Glutamatergic neuron (in vitro differentiated cells): ENCODE measurements around the gene VPS37B. TPM values are rescaled to one million over a fixed set of nuclear protein-coding genes. Genes with fewer than 3 reads are reported as not detected.

ENCODE experiments used
- DNase-seq: peaks from one replicate; pipeline ENCODE4 v3.0.0; 2022
- H3K27ac Mint-ChIP-seq: one replicate; pipeline ENCODE4 v1.8.0; 2020; ENCODE audit warnings: mild to moderate bottlenecking, mixed read lengths, inconsistent platforms; ENCODE audit not compliant: unreplicated experiment
- H3K27me3 Mint-ChIP-seq: one replicate; pipeline ENCODE4 v1.8.0; 2020; ENCODE audit warnings: mild to moderate bottlenecking, moderate library complexity, mixed read lengths, inconsistent platforms; ENCODE audit not compliant: unreplicated experiment
- H3K36me3 Mint-ChIP-seq: one replicate; pipeline ENCODE4 v1.8.0; 2020; ENCODE audit warnings: mild to moderate bottlenecking, mixed read lengths, inconsistent platforms; ENCODE audit not compliant: unreplicated experiment
- H3K4me1 Mint-ChIP-seq: one replicate; pipeline ENCODE4 v1.8.0; 2020; ENCODE audit warnings: mild to moderate bottlenecking, low read depth, mixed read lengths, inconsistent platforms; ENCODE audit not compliant: unreplicated experiment
- H3K4me3 Mint-ChIP-seq: one replicate; pipeline ENCODE4 v1.8.0; 2020; ENCODE audit warnings: mild to moderate bottlenecking, mixed read lengths, inconsistent platforms; ENCODE audit not compliant: unreplicated experiment
- H3K9me3 Mint-ChIP-seq: one replicate; pipeline ENCODE4 v1.8.0; 2020; ENCODE audit warnings: mild to moderate bottlenecking, moderate library complexity, mixed read lengths, inconsistent platforms; ENCODE audit not compliant: unreplicated experiment
- total RNA-seq: library from RNA; stranded (reverse); fragmentation: NEBNext Ultra II Directional; extraction: Animal tissue kit (Norgen Biotek cat#: 25700); gene quantifications from one replicate; pipeline ENCODE4 v1.2.1, GENCODE V29; 2021; ENCODE audit not compliant: unreplicated experiment
- TF ChIP-seq, protein P1 (sequence below): fragments of 200-600 bp; sonication (generic); IDR thresholded peaks from one replicate; pipeline ENCODE4 v1.5.0; 2021; ENCODE audit not compliant: partially characterized antibody, unreplicated experiment

The VPS37B gene
- total RNA-seq, 1 donor from 2014 or later = 19.7 TPM

DNA sequence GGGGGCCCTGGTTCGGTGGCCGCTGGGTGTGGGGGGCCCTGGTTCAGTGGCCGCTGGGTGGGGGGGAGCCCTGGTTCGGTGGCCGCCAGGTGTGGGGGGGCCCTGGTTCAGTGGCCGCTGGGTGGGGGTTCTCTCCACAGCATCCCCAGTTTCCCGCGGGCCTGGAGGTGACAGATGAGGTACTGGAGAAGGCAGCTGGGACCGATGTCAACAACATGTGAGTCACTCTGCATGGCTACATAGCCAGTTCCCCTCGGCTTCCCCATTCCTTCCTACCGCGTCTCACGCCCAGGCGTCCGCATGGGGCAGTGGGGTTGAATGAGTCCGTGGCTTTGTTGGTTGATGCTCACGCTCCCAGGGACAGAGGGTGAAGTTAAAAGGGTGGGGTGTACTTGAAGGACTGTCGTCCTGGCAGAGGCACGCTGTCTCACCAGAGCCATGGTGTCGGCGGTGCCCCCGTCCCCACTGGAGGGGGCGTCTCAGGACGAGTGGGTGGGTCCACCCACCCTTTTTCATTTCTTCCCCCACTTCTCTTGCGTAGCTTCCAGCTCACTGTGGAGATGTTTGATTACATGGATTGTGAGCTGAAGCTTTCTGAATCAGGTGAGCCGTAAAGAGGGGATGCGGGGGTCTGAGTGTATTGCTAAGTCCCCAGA lies 45.1 kb downstream of the VPS37B start:
- no peak overlapping the region for H3K4me3 Mint-ChIP-seq
- peak; percentile 26 for DNase-seq
- TF ChIP-seq, protein P1, sequence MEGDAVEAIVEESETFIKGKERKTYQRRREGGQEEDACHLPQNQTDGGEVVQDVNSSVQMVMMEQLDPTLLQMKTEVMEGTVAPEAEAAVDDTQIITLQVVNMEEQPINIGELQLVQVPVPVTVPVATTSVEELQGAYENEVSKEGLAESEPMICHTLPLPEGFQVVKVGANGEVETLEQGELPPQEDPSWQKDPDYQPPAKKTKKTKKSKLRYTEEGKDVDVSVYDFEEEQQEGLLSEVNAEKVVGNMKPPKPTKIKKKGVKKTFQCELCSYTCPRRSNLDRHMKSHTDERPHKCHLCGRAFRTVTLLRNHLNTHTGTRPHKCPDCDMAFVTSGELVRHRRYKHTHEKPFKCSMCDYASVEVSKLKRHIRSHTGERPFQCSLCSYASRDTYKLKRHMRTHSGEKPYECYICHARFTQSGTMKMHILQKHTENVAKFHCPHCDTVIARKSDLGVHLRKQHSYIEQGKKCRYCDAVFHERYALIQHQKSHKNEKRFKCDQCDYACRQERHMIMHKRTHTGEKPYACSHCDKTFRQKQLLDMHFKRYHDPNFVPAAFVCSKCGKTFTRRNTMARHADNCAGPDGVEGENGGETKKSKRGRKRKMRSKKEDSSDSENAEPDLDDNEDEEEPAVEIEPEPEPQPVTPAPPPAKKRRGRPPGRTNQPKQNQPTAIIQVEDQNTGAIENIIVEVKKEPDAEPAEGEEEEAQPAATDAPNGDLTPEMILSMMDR = no peak
- H3K36me3 Mint-ChIP-seq = no peaks in the 10 kb centered on the region
- H3K27ac Mint-ChIP-seq = no peak overlapping the region
- H3K9me3 Mint-ChIP-seq = peaks cover 3% of the 10 kb centered on the region
- peaks cover 2% of the 10 kb centered on the region for H3K27me3 Mint-ChIP-seq
- peaks cover 2% of the 10 kb centered on the region for H3K4me1 Mint-ChIP-seq

DNA sequence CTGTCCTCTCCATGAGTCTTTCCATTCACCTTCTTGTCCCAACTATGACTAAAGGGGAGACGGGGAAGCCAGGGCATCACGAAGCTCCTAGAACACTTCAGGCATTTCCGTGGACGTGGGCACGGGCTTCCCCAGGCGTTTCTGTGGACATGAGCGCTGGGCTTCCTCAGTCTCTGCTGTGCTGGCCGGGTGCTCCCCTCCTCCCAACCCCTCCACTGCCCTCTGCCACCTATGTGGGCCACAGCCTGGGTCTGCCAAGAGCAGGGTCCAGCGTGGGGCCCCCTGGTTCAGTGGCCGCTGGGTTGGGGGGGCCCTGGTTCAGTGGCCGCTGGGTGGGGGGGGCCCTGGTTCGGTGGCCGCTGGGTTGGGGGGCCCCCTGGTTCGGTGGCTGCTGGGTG lies 45.9 kb downstream of the VPS37B start:
- DNase-seq = peak; percentile 19
- H3K36me3 Mint-ChIP-seq = no peaks in the 10 kb centered on the region
- H3K27ac Mint-ChIP-seq = no peak overlapping the region
- TF ChIP-seq, protein P1 = no peak
- H3K9me3 Mint-ChIP-seq = peaks cover 3% of the 10 kb centered on the region
- peaks cover 2% of the 10 kb centered on the region for H3K4me1 Mint-ChIP-seq
- peaks cover 2% of the 10 kb centered on the region for H3K27me3 Mint-ChIP-seq
- no peak overlapping the region for H3K4me3 Mint-ChIP-seq

DNA sequence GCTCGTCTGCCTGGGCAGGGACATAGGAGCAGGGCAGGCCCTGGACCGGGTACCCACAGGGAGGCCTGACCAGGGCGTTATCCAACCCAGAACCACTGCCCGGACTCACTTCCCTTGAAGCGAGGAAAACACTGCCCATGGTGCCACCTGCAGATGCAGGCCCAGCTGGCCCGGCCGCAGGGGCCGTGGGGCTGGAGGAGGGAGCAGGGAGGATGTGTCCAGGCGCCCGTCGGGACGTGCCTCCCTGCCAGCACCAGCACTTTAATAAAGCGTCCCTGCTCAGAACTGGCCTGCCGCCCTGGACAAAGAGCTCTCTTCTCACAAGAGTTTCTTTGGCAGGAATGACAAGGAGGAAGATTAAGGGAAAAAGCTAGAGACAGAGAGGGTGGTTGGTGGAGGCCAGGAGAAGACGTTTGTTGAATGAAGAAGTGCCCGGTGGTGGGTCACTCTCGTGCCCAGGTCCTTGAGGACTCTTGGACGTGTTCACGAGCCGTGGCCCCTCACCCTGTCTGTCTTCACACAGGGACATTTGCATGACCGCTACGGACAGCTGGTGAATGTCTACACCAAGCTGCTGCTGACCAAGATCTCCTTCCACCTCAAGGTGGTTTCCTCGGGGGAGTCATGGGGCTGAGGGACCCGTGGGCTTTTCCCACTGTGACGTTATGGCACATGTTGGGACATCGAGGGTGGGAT lies 46.4 kb downstream of the VPS37B start:
- TF ChIP-seq, protein P1 = no peak
- H3K4me3 Mint-ChIP-seq = no peak overlapping the region
- peak; percentile 5 for DNase-seq
- H3K27me3 Mint-ChIP-seq = peaks cover 2% of the 10 kb centered on the region
- peaks cover 3% of the 10 kb centered on the region for H3K9me3 Mint-ChIP-seq
- no peaks in the 10 kb centered on the region for H3K36me3 Mint-ChIP-seq
- H3K4me1 Mint-ChIP-seq = peaks cover 2% of the 10 kb centered on the region
- no peak overlapping the region for H3K27ac Mint-ChIP-seq

DNA sequence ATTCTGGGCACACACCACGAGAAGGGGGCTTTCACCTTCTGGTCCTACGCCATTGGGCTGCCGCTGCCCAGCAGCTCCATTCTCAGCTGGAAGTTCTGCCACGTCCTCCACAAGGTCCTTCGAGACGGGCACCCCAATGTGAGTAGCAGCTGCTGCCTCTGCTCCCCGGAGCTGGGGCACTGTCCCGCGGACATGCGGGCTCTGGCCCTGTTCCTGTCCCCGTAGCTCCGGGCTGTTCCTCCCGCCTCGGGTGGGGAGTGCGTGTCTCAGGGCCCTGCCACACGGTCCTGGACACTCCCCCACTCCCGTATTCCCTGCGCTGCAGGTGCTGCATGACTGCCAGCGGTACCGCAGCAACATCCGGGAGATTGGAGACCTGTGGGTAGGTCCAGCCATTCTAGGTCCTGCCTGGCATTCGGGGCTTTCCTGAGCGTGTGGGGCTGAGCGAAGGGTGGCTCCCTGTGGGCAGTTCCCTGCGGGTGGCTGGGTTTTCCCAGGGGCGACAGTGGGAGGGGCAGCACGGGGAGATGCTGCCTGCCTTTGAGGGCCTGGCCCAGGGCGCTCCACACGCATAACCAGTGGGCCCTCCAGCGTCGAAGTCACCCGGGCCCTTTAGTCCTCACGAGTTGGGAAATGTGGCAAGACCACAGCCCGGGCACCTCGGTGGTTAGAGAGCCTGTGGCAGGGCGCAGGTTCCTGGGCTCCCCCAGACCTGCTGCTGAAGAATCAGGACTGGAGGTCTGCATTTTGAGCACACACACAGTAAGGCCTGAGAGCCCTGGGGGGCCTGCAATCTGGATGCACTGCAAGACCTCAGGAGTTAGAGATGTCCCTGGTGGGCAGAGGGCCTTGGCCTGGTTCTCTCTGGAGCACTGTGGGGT lies 47.2 kb downstream of the VPS37B start:
- Mint-ChIP-seq H3K27me3 (peaks cover 5% of the 10 kb centered on the region), H3K9me3 (peaks cover 3% of the 10 kb centered on the region), H3K4me3 (no peak overlapping the region), H3K27ac (no peak overlapping the region), H3K4me1 (peaks cover 2% of the 10 kb centered on the region), H3K36me3 (no peaks in the 10 kb centered on the region)
- peak; percentile 9 for DNase-seq
- TF ChIP-seq, protein P1 = no peak
